GM12891 (cell line): Measurements from ENCODE around the gene ANGPTL5.

Source experiments
- PAX5 ChIP-seq: IDR thresholded peaks from 2 replicates; pipeline ENCODE4 v1.6.1; 2011; ENCODE audit warnings: low read length, moderate library complexity, mild to moderate bottlenecking; ENCODE audit not compliant: insufficient read depth, severe bottlenecking
- POLR2A ChIP-seq: IDR thresholded peaks from 2 replicates; pipeline ENCODE4 v1.6.1; 2011; ENCODE audit warnings: low read depth, low read length, control low read depth
- POLR2AphosphoS5 ChIP-seq: IDR thresholded peaks from 2 replicates; pipeline ENCODE4 v1.6.1; 2011; ENCODE audit warnings: low read depth, low read length, control low read depth
- POU2F2 ChIP-seq: IDR thresholded peaks from 2 replicates; pipeline ENCODE4 v1.6.1; 2011; ENCODE audit warnings: low read depth, mild to moderate bottlenecking, control low read depth, low read length, moderate library complexity
- SPI1 ChIP-seq: IDR thresholded peaks from 2 replicates; pipeline ENCODE4 v1.6.1; 2011; ENCODE audit warnings: low read depth, low read length, control low read depth
- TAF1 ChIP-seq: IDR thresholded peaks from 2 replicates; pipeline ENCODE4 v1.6.1; 2011; ENCODE audit warnings: low read depth, low read length, control low read depth

DNA sequence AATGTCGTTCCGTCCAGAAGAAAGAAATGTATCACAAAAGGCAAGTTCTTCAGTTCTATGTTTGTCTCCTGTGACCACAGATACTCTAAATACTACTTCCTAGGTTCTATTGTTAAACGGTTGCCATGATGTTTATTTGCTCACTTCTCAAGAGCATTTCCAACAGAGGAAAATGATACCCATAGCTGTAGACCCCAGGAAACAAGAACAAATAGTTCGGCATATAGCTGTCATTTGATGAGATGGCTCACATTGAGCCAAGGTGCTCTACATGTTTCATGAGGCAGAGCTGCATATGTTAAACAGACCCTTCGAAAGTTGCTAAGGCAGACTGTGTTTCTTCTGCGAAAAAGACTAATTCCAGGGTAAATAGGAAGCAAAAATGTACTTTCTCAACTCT, 15.4 kb upstream of the ANGPTL5 start:
- TF ChIP-seq POLR2AphosphoS5 (no peak), POLR2A (no peak), TAF1 (no peak), PAX5 (no peak), SPI1 (no peak), POU2F2 (no peak)
